ENCODE results near the gene CCDC102B.
"Not testable (repeated sequence)": the region's sequence is repeated elsewhere in the genome, so short reads cannot be mapped to it uniquely, and the experiment has no call there.

Gene CCDC102B

GRCh38 chr18:68919900-68920299 is 122.0 kb downstream of the CCDC102B start:
- Mint-ChIP-seq H3K4me3 (no peak overlapping the region), H3K9me3 (peaks cover 0 to 7% of the 10 kb centered on the region in 2 donors), H3K27ac (peak overlapping the region in 1 of 2 donors; percentile 2), H3K27me3 (no peaks in the 10 kb centered on the region), H3K4me1 (peaks cover 9% of the 10 kb centered on the region)
- DNase-seq, result no peak
- ATAC-seq, result no peak

- H3K27ac Mint-ChIP-seq, result no peak overlapping the region
- no peaks in the 10 kb centered on the region for H3K27me3 Mint-ChIP-seq
- ATAC-seq (no peak), DNase-seq (no peak)
- no peak overlapping the region for H3K4me3 Mint-ChIP-seq
- H3K9me3 Mint-ChIP-seq, result no peaks in the 10 kb centered on the region
- peaks cover 6% of the 10 kb centered on the region for H3K4me1 Mint-ChIP-seq
These were observed 124.5 kb downstream of the CCDC102B start for GRCh38 chr18:68922392-68922791.

- ATAC-seq (peak; percentile 78), DNase-seq (no peak)
- H3K4me1 Mint-ChIP-seq, result peaks cover 6% of the 10 kb centered on the region
- no peaks in the 10 kb centered on the region for H3K9me3 Mint-ChIP-seq
- H3K27ac Mint-ChIP-seq, result no peak overlapping the region
- H3K4me3 Mint-ChIP-seq, result no peak overlapping the region
- no peaks in the 10 kb centered on the region for H3K27me3 Mint-ChIP-seq
These were observed 127.4 kb downstream of the CCDC102B start for GRCh38 chr18:68925268-68925667.

DNA sequence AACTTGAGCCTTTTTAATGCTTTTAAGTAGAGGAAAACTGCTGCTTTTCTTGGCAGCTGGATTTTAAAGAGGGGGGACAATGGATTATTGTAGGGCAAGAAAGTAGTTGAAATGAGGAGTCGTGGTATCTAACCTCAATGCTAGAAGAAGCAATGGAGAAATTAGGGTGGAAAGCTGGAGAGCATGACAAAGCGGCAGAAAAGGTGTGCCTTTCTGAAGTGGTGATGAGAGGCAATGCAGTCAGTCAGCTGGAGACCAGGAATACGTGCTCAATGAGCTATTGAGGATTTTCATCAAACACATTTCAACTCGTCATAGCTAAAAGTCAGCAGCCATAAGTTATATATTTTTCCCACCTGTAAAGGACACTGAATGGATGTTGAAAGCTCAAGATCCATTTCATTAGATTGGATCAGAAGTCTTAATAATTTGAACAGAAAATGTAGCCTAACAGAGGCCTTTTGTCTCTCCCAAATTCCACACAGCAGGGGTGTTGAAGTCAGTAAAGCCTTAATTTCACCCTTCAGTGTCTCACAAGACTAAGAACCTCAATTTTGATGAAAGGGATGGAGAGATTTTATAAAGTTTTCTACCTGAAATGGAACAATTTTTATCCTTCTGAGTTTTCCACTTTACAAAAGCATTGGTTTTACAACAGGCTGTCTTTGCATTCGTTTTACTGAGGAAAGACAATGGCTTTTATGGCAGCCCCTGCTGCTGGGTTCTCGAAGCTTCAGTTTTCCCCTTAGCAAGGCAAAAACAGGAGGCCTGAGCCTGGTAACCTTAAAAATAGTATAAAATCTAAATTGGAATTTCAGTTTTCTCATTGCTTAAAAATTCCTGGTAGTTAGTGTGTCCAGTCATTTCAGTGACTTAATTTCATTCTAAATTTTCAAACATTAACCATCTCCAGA is 131.1 kb downstream of the CCDC102B start:
- no peak for ATAC-seq
- no peak overlapping the region for H3K27ac Mint-ChIP-seq
- no peaks in the 10 kb centered on the region for H3K27me3 Mint-ChIP-seq
- no peak for DNase-seq
- H3K4me1 Mint-ChIP-seq, result peaks cover 6% of the 10 kb centered on the region
- H3K4me3 Mint-ChIP-seq, result no peak overlapping the region
- no peaks in the 10 kb centered on the region for H3K9me3 Mint-ChIP-seq

DNA sequence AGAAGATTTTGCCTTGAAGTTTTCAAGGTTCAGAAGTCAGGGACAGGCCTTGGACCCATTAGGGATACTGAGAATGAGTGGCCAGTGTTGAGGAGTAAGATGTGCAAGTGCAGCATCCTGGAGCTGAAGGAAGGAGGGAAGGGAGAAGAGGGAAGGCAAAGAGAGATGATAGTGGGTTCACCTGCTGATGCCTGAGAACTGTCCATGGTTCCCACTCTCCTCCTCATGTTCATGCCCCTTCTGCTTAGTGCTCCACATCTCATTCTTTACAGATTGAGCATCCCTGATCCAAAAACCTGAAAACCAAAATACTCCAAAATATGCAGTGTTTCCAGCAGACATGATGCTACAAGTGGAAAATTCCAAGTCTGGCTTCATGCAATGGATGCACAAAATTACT is 137.8 kb downstream of the CCDC102B start:
- H3K4me1 Mint-ChIP-seq, result no peaks in the 10 kb centered on the region
- DNase-seq, result no peak
- no peak for ATAC-seq
- no peak overlapping the region for H3K27ac Mint-ChIP-seq
- H3K27me3 Mint-ChIP-seq, result no peaks in the 10 kb centered on the region
- H3K9me3 Mint-ChIP-seq, result no peaks in the 10 kb centered on the region
- no peak overlapping the region for H3K4me3 Mint-ChIP-seq

- no peaks in the 10 kb centered on the region for H3K9me3 Mint-ChIP-seq
- no peaks in the 10 kb centered on the region for H3K4me1 Mint-ChIP-seq
- H3K27me3 Mint-ChIP-seq, result no peaks in the 10 kb centered on the region
- DNase-seq (no peak), ATAC-seq (no peak)
- H3K4me3 Mint-ChIP-seq, result no peak overlapping the region
- no peak overlapping the region for H3K27ac Mint-ChIP-seq
These were observed 139.2 kb downstream of the CCDC102B start for GRCh38 chr18:68937029-68937599.

DNA sequence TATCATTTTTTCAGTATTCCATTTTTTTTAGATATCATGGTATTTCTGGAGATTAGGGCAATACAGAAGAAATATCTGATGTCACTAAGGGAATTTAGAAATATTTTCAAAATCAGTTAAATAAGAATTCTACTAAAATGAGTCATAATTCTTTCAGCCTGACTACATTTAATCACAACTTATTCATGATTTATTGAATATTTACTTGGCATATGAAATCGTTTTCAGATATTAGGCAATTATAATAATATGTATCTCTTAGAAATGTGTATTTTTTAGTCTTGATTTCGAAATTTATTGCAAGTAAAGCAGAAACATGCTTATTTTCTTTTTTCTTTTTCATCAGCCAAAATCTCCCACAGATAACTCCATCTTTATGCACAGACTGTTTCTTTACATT is 142.2 kb downstream of the CCDC102B start:
- H3K27me3 Mint-ChIP-seq, result no peaks in the 10 kb centered on the region
- no peak overlapping the region for H3K27ac Mint-ChIP-seq
- H3K4me1 Mint-ChIP-seq, result no peaks in the 10 kb centered on the region
- DNase-seq (no peak), ATAC-seq (no peak)
- H3K4me3 Mint-ChIP-seq, result no peak overlapping the region
- H3K9me3 Mint-ChIP-seq, result no peaks in the 10 kb centered on the region

GRCh38 chr18:68940754-68941153 is 142.9 kb downstream of the CCDC102B start:
- DNase-seq (no peak), ATAC-seq (no peak)
- Mint-ChIP-seq H3K9me3 (no peaks in the 10 kb centered on the region), H3K4me3 (no peak overlapping the region), H3K27me3 (no peaks in the 10 kb centered on the region), H3K27ac (no peak overlapping the region), H3K4me1 (no peaks in the 10 kb centered on the region)

DNA sequence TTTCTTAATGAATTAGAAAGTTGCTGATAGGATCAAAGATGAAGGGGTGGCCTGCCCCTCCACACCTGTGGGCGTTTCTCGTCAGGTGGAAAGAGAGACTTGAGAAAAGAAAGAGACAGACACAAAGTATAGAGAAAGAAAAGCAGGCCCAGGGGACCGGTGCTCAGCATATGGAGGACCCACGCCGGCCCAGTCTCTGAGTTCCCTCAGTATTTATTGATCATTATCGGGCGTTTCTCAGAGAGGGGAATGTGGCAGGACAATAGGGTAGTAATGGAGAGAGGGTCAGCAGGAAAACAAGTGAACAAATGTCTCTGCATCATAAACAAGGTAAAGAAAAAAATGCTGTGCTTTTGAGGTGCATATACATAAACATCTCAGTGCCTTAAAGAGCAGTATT is 144.3 kb downstream of the CCDC102B start:
- H3K9me3 Mint-ChIP-seq, result no peaks in the 10 kb centered on the region
- H3K4me3 Mint-ChIP-seq, result no peak overlapping the region
- no peaks in the 10 kb centered on the region for H3K27me3 Mint-ChIP-seq
- H3K4me1 Mint-ChIP-seq, result no peaks in the 10 kb centered on the region
- no peak for ATAC-seq
- DNase-seq, result no peak
- H3K27ac Mint-ChIP-seq, result no peak overlapping the region

- not testable (repeated sequence) for H3K27ac Mint-ChIP-seq, DNase-seq, H3K4me3 Mint-ChIP-seq, H3K27me3 Mint-ChIP-seq, H3K9me3 Mint-ChIP-seq, ATAC-seq, H3K4me1 Mint-ChIP-seq
These were observed 146.0 kb downstream of the CCDC102B start for GRCh38 chr18:68943861-68944260.

DNA sequence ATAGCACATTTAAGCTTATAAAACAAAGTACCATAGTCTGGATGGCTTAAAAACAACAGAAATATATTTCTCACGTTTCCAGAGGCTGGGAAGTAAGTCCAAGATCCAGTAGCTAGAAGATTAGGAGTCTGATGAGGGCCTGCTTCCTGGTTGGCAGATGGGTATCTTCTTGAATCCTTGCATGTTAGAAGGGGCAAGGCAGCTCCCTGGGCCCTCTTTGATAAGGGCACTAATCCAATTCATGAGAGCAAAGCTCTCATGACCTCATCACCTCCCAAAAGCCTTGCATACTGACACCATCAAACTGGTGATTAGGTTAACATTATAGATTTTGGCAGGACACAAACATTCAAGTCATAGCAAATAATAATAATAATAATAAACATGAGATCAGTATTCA is 146.4 kb downstream of the CCDC102B start:
- H3K27me3 Mint-ChIP-seq, result no peaks in the 10 kb centered on the region
- H3K27ac Mint-ChIP-seq, result no peak overlapping the region
- no peaks in the 10 kb centered on the region for H3K9me3 Mint-ChIP-seq
- ATAC-seq (no peak), DNase-seq (no peak)
- H3K4me3 Mint-ChIP-seq, result no peak overlapping the region
- H3K4me1 Mint-ChIP-seq, result no peaks in the 10 kb centered on the region

DNA sequence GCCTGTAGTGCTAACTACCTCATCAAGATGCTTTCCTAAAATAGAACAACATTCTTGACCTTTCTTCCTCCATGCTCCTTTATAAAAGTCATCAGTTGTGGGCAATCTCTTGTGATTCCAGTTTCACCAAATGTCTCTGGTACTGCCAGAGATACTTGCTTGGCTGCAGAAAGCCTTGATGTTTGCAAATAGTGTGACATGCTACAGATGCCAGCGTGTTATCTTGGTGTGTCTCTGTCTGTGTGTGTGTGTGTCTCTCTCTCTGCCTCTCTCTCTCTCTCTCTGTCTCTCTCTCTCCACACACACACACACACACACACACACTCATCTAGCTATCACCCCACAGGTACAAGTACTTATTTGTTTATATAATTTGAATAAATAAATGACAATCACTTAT is 146.9 kb downstream of the CCDC102B start:
- no peaks in the 10 kb centered on the region for H3K4me1 Mint-ChIP-seq
- H3K4me3 Mint-ChIP-seq, result no peak overlapping the region
- no peaks in the 10 kb centered on the region for H3K9me3 Mint-ChIP-seq
- H3K27me3 Mint-ChIP-seq, result no peaks in the 10 kb centered on the region
- DNase-seq, result no peak
- H3K27ac Mint-ChIP-seq, result no peak overlapping the region
- no peak for ATAC-seq

GRCh38 chr18:68948622-68949021 is 150.7 kb downstream of the CCDC102B start:
- H3K4me1 Mint-ChIP-seq, result no peaks in the 10 kb centered on the region
- no peaks in the 10 kb centered on the region for H3K27me3 Mint-ChIP-seq
- DNase-seq (no peak), ATAC-seq (no peak)
- no peak overlapping the region for H3K4me3 Mint-ChIP-seq
- no peaks in the 10 kb centered on the region for H3K9me3 Mint-ChIP-seq
- H3K27ac Mint-ChIP-seq, result no peak overlapping the region

- no peak for ATAC-seq
- DNase-seq, result no peak
- Mint-ChIP-seq H3K4me1 (no peaks in the 10 kb centered on the region), H3K27ac (peak overlapping the region in 1 of 2 donors; percentile 33), H3K27me3 (no peaks in the 10 kb centered on the region), H3K4me3 (no peak overlapping the region), H3K9me3 (no peaks in the 10 kb centered on the region)
These were observed 156.9 kb downstream of the CCDC102B start for GRCh38 chr18:68954738-68955137.

GRCh38 chr18:68956650-68957049 is 158.8 kb downstream of the CCDC102B start:
- no peak overlapping the region for H3K4me3 Mint-ChIP-seq
- DNase-seq (no peak), ATAC-seq (no peak)
- H3K27me3 Mint-ChIP-seq, result no peaks in the 10 kb centered on the region
- H3K4me1 Mint-ChIP-seq, result no peaks in the 10 kb centered on the region
- no peak overlapping the region for H3K27ac Mint-ChIP-seq
- H3K9me3 Mint-ChIP-seq, result no peaks in the 10 kb centered on the region

GRCh38 chr18:68960355-68960754 is 162.5 kb downstream of the CCDC102B start:
- Mint-ChIP-seq H3K9me3 (no peaks in the 10 kb centered on the region), H3K4me1 (no peaks in the 10 kb centered on the region), H3K4me3 (no peak overlapping the region), H3K27me3 (no peaks in the 10 kb centered on the region), H3K27ac (no peak overlapping the region)
- no peak for DNase-seq
- peak; percentile 23 for ATAC-seq
